IPS-NIHi11 (cell line): ENCODE results near the gene TNIP3.
A peak's percentile ranks its signal among the peaks of the same experiment; 100 is the strongest.
"Not testable (repeated sequence)": the region's sequence is repeated elsewhere in the genome, so short reads cannot be mapped to it uniquely, and the experiment has no call there.

Experiments
- DNase-seq: peaks from one replicate; pipeline ENCODE4 v3.0.0; 2012; ENCODE audit warnings: mixed read lengths, low spot score

The TNIP3 gene

DNA sequence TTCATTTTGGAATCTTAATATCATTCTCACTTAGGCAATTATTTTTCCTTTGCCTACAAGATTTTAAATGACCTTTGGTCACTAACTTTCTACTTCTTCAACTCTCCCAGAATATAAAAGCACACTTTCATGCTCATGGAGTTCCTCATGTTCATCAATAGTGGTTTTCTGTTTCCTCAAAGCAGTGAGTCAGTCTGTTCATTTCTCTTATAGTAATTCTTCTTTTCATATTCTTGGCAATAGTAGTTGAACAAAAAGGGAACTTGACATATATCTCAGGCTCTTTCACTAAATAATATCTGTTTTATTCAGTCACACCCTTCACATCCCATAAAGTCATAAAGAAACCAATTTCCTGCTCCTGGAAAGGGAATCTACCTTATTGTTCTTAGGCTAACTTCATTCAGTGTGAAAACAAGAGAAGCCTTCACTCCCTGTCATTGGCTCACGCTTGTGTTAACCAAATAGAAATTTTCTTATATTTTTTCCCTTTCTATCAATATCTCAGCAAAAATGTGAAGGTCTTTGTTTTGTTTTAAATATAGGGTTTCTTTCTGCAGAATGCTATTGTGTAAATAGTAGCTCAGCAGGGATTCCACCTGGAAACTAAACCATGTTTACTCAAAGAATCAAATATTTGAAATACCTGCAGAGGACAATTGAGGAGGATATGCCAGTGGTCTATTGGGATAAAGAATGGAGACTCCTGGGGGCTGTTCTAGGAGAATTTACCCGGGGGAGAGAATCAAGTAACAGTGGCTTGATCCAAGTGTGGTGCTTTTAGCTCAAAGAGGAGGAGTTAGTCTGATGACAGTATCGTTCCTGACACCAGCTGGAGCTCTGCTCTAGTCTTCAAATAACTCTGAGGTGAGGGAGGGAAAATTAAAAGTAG is 13.4 kb upstream of the TNIP3 start:
- DNase-seq: peak; percentile 42

DNA sequence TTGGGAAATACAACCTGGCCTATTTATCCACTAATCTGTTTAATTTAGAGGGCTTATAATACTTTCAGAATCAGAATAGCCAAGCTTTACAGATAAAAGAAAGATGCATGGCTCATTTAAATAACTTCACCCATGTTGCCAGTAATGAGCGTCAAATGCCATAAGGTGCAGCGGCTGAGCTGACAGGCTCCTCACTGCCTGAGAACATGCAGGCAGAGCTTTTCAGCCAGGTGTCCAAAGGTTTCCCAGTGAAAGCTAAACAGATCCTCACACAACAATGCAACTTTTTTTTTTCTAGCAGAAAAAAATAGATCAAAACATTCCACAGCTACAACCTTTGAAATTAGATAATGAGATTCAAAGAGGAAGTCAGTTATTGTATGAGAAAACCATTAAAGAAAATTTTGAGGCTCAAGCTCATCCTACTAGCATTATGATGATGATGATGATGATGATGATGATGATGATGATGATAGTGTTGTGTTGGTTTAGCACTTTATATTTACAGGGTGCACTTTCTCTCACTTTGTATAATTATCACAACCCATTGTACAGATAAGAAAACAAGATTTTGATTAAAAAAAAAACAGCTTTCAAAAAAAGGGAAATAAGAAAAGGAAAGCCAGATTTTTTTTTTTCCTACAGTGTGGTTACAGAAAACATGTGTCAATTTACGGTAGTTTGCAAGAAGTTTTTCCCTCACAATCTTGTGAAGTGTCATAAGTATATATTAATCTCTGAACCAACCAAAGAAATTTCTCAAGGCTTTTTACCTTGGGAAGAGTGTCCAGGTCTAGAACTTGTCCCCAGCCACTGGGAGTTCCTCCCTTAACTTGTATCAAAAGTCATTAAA is 12.2 kb upstream of the TNIP3 start:
- DNase-seq: no peak

DNA sequence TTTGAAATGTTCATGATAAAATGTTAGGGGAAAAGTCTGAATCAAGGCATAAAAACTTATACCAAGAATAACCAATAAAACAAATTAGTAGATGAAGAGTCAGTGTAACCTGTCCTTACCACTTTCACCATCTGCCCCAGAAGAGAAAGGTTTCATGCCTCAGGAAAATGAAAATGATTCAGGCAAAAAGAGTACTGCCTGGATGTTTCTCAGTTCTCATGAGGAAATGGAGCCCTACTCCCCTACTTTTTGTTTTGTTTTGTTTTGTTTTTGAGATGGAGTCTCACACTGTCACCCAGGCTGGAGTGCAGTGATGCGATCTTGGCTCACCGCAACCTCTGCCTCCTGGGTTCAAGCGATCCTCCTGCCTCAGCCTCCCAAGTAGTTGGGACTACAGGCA is 7.4 kb upstream of the TNIP3 start:
- not testable (repeated sequence) for DNase-seq

DNA sequence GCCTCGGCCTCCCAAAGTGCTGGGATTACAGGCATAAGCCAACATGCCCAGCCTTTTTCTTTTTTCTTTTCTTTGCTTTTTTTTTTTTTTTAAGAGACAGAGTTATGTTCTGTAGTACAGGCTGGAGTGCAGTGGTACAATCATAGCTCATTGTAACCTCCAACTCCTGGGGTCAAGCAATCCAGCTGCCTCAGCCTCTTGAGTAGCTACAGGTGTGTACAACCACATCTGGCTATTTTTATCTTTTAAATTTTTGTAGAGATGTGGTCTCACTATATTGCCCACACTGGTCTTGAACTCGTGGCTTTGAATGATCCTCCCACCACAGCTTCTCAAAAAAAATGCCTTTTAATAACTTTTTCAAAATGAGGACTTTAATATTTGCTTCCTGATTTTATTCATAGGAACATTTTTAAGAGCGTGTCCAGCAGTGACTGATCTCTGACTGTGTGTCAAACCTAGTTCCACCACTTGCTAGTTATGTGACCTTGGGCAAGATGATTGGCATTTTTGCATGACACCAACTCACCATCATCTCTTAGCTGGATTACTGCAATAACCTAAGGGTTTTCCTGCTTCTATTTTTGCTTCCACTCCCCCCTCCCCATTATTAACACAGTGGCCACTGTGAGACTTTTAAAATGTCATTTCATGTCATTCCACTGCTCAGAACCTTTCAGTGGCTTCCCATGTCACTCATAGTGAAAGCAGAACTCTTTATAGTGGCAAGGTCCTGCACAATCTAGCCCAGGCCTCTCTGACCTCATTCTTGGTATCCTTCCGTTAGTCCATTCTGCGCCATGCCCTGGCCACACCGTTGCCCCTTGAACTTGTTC is 4.5 kb upstream of the TNIP3 start:
- DNase-seq: no peak

DNA sequence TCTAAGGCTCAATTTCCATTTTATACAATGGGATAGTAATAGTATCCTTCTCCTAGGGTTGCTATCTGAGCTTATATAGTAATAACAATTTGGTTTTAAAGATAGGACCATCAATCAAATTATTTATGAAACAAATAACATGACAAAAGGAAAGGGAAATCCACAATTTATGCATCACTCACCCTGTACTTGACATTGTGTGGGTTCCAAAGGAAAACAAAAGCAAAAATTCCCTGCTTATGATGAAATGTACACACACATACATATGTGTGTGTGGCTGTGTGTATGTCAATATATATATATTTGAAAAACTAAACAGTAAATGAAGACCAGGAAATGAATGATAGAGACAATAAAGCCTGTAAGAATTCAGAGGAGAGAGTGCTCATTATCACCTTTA is 2.9 kb upstream of the TNIP3 start:
- no peak for DNase-seq

DNA sequence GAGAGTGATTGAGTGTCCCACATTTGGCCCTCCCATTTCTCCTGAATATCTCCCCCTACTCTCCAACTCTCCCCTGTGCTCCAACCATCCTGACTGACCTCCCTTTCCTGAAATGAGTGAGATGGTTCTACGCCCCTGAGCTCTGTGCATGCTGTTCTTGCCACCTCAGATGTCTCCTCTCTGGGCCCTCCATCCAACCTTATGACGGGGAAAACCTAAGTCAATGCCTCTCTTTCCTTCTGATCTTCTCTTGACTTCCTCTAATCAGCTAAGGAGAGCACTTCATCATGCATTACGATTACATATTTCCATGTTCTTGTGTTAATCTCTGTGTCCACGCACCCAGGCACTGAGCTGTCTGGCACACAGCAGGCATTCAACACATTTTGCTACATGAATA is 1.1 kb upstream of the TNIP3 start:
- DNase-seq: no peak

DNA sequence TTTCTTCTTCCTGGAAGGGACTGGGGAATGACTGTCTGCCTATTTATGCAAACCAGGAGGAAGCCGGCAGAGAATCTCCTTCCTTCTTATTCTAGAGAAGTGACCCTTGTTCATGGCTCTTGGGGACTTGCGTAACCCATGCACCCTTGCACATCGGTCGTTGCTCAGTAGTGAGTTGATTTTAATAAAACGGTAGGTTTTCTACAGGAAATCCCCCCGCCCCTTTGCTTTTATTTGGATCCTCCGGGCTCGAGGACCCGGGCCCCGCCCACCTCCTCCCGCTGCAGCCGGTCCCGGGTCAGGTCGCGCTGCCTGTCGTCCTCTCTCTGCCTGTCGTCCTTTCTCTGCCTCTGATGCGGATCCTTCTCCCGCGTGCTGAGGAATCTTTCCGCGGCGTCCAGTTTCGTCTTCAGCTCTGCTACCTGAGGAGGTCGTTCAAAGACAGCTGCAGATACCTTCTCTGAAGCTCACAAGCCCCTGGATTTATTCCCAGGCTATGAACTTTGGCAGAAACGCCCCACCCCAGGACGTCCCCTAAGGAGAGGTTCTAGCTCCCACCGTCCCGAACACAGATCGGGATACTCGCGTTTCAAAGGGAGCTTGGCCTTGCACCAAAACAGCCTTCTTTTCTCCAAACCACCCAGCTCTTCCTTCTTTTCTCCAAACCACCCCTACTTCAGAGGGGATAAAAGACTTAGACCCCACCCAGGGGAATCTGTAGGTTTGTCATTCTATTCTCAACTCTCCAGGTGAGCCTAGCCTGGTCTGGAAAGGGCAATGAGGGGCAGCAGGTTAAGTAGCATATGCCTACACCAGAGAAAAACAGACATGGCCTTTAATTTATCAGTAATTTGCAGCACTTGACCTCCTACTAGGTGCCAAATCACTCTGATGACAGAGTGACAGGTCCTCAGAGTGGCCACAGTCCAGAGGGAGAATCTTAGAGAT is 7.0 kb downstream of the TNIP3 start:
- DNase-seq: peak; percentile 58

DNA sequence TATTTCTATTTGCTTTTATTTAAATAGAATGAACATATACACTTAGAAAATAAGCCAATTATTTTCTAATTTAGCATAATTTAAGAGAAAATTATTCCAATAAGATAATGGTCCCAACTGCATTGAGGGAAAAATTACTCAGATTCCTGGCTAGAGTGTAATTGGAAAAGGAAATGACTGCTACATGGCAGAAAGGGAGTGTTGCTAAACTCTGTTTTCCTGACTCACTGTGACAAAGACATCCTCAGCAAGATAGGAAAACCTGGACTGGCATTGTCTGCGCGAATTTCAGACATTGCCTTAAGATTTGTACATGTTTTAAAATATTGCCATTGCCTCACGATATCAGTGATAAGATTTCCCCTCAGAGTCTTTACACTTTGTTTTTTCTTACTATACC is 8.2 kb downstream of the TNIP3 start:
- DNase-seq: no peak

DNA sequence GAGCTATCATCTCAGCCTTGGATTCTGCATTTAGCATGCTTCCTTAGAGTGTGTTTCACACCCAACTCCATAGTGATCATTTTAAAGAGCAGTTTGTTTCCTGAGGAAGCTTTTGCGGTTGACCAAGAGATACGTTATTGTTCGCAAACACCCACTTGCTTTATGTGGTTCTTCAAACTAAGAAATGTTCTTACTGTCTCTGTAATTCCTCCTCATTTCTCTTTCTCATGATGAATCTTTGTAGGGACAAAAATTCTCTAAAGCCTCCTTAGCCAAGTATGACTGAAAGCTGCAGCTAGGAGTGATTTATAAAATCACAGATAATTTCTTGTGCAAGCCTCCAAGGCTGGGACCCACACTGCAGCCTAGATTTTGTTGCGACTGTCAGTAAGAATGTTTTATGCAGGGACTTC is 10.0 kb downstream of the TNIP3 start:
- DNase-seq: no peak

DNA sequence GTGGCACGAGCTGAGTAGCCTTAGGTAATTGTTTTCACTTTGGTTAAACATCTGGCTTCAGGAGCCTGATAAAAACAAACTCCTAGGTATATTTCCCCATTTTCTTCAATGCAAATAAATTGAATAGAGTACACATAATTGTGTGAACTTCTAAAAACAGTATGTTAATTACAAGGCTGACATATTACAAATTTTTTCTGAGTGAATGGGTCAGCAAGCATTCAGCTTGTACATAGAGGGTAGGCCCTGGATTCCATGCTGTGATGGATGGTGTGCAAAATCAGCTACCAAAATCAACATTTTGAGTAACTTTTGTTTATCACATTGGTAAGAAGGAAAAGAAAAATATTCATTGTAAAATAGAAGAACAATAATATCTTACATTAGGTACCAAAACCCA is 12.2 kb downstream of the TNIP3 start:
- DNase-seq: no peak

DNA sequence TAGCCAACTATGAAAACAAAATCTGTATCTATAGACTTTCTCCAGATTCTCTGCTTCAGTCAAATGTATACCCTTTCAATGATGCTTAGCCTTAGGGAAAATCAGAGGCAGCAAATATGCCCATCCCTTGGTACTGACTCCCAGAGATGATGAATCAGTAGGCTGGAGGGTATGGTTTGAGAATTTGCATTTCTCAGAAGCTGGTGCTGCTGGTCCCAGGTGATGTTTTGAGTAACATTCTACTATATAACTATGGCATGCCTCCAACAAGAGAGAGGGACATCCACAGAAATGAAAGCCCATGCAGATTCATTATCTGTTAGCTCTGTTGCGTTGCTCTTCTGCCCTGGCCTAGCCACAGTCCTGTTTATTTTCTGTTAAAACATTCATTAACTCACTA is 13.6 kb downstream of the TNIP3 start:
- DNase-seq: no peak

DNA sequence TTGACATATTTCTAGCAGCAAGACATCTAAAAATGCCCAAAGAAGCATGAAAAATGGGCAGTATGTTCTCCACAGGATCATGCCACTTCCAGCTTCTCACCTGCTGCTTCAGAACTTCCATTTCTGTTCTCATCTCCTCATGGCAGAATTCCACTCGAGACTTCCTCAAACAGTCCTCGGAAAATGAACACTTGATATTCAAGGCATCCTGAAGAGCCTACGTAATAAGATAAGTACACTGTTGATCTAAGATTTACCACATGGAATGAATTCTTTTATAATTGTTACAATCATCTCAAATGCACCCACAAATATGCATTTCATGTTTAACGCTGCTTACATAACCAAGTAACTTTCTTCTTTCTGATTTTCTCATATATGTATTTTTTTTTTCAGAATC is 14.1 kb downstream of the TNIP3 start:
- no peak for DNase-seq

DNA sequence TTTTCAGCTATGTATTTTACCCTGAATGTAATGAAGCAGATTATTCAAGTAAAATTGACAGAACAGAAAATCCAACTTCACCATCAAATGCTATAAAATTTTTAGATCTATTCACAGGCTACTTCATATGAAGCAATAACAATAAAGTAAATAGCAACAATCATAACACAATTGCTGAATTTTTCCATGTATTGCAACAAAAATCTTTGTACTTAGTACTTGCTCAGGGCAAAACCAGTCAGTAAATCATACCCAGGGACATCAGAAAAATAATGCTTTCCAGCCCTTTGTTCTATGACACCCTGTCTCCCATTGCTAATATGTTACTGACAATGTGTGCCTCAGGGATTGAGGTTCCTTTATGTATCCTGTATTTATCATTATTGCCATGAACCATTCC is 15.5 kb downstream of the TNIP3 start:
- DNase-seq: no peak

DNA sequence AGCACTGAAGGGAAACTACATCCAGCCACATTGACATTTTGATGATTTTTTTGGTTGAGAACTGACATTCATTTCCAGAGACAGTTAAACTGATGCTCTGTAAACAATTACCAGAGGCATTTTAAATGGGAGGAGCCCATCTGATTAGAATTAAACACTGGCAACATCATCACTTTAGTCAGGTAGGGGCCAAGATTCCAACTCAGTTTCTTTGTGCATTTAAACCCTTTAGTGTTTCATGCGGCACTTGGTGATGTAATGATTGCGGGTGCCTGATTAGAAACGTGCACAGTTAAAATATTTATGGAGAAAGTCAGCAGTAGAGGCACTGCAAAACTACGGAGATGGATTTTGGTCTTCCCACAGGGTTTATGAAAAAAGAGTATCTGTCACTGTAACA is 16.1 kb downstream of the TNIP3 start:
- DNase-seq: no peak

DNA sequence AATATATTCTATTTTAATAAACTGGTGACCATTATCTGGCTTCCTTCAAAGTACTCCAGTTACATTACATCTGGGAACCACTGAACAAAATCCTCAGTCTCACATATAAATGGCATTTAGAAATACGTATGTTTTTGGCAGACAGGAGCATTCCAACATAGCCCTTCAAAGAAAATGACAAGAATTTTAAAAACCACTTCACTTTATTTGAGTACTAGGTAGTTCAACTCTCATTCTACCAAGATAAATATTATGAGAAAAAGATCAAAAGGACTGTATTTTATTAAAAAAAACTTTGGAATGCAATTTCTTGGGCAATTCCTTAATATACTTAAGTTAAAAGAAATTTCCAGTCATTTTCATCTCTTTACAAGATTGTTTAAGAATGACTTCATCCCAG is 17.6 kb downstream of the TNIP3 start:
- DNase-seq: no peak

DNA sequence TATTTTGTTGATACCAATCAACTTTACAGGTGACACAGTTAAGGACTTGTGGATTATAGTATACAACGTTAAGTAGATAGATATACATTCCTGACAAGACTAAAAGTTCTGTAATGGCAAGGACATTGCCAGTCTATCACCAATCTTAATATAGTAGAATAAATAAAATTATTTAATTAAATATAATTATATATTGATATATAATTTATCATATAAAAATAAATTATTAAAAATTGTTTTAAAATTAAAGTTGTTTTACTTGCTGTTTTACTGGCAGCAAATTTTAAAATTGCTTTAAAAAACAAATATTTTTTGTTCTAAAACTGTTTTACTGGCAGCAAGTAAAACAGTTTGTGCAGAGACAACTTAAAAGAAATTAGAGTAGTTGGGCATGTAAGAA is 18.7 kb downstream of the TNIP3 start:
- DNase-seq: no peak

DNA sequence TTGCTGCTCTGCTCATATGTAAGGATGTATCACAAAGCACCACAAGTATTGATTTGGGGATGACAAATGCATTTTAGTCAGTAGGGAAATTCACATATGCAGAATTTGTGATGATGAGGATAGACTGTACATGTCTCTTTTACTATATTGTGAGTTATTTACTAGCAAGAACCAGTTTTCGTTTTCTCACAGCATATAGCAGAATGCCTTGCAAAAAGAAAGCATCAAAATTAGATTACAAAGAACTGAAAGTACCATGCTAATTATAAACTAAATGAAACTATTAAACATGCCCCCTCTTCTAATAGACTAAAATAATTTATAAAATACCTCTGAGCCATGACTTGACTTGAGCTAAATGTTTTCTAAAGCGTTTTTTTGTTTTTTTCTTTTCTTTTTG is 20.1 kb downstream of the TNIP3 start:
- no peak for DNase-seq

DNA sequence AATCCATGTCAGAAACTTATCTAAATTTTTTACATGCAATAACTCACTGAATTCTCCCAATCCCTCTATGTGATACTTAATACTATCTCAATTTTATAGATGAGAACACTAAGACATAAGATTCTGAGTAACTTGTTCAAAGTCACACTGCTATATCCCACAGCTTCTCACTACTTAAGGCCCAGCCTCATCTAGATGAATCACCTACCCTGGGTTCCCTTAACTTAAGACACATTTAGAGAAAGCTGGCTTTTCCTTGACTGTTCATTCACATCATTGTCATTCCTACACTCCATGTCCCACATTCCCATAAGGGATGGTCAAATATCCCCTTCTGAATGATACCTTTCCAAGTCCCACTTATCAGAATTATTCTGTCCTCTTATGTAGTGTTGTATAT is 21.0 kb downstream of the TNIP3 start:
- DNase-seq: no peak

DNA sequence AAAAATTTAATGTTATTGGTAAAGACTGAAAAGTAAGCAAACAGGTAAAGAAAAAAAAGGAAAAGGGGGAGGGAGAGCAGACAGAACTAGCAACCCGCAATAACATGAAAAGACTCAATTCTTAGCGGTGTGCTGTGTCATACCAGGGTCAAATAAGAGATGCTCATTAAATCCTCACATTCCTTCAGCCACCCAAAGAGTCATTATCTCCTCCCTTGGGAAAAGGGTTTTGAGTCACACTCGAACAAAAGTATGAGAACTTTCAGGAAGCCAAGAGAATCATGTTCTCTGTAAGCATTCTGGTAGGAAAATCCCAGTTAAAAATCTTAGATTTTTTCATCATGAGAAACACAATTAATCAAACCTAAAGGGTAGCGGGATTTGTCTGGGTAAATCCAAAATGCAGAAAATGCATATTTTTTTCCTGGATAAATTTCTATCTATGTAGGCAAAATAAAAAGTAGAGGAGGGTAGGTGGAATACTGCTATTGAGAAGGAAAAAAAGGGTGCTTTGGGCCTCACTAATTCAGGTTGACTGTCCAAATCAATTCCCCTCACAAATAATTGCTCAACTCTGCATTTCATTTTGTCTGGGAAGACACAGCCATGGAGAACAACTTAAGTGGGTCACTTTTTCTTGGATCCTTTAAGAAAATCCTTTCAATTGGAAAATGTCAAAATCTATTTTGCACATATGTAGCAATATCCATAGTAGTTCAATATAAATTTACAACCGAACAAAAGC is 23.2 kb downstream of the TNIP3 start:
- no peak for DNase-seq

DNA sequence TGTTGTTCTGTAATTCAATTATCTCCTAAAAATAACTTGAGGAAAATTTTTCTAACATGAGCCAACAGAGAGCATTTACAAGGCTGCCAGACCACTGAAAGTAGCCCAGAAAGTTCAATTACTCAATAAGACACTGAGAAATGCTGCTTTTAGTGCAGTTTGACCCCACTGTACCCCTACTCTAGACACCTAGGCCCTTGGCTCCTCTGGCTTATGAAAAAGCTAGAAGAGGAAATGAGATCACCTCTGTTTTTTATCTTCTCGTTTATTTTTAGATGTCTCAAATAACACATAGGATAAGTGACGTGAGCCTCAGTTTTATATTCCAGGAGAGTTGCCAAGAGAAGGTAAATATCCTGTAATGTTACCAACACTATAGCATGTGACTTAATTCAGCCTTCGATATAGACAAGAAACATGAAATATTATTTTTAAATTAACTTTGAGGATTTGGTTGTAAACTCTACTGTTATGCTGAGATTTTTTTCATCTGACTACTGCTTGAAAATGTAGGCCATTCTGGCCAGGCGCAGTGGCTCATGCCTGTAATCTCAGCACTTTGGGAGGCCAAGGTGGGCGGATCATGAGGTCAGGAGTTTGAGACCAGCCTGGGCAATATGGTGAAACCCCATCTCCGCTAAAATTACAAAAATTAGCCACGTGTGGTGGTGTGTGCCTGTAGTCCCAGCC is 24.4 kb downstream of the TNIP3 start:
- DNase-seq: no peak
